K562 (cell line): ENCODE results near the gene E2F2. TPM values are rescaled to one million over a fixed set of nuclear protein-coding genes. Genes with fewer than 3 reads are reported as not detected.

Experiments used
- ATAC-seq: fragments of 200-7000 bp; cut with Tn5 transposase; 3 replicates; pipeline ENCODE4 v1.9.1; 2020; ENCODE audit warnings: moderate library complexity
- BruUV-seq: library from RNA; stranded (reverse); fragments of 400-500 nt; replicated peaks from 2 replicates; lab custom pipeline; 2021; lab: Mats Ljungman, UMichigan
- CTCF ChIA-PET: fragments of 300-600 bp; formaldehyde crosslinking; extraction: SDS; loops from one replicate; lab custom pipeline; 2021; ENCODE audit warnings: low intra/inter-chr PET ratio; lab: Yijun Ruan, JAX
- POLR2A ChIA-PET: fragments of 300-600, 350-650 bp; sonication (Branson Sonifier 250); formaldehyde crosslinking; extraction: SDS; loops from one replicate; lab custom pipeline; 2021; ENCODE audit warnings: antibody characterized with exemption, inconsistent platforms; lab: Yijun Ruan, JAX
- DNase-seq, 4 experiments: peaks; one replicate each; pipeline versions ENCODE4 v3.0.0 to v3.0.0-alpha.2; 2011 to 2018; ENCODE audit warnings: low spot score in 3 of 4, mixed read lengths in 3 of 4; ENCODE audit errors: extremely low read depth in 1 of 4
- FAIRE-seq: peaks from 2 replicates; lab custom pipeline; 2011; peaks lifted over from hg19 to GRCh38; lab: Jason Lieb, UNC
- H2AFZ ChIP-seq: 2 replicates; pipeline ENCODE4 v1.6.0; 2011; ENCODE audit warnings: low read depth, low read length, control low read depth, inconsistent platforms
- H3K27ac ChIP-seq: fragments of 200-600 bp; 3 replicates; pipeline ENCODE4 v1.8.0; 2011; ENCODE audit warnings: low read depth, mild to moderate bottlenecking, control low read depth, inconsistent platforms, low read length, moderate library complexity, mixed read lengths; ENCODE audit errors: extremely low read depth
- H3K27me3 ChIP-seq, 2 experiments: fragments of 300-600 bp in 1 of 2; 2 replicates in 1 of 2; 3 replicates in 1 of 2; pipeline versions ENCODE4 v1.6.0 to v1.8.0; 2011; ENCODE audit warnings: inconsistent platforms in 2 of 2, low read length in 2 of 2, mild to moderate bottlenecking in 1 of 2, mixed read lengths in 1 of 2, moderate library complexity in 1 of 2; ENCODE audit not compliant: control insufficient read depth in 2 of 2, insufficient read depth in 2 of 2
- H3K36me3 ChIP-seq: fragments of 300-600 bp; 3 replicates; pipeline ENCODE4 v1.8.0; 2011; ENCODE audit warnings: mild to moderate bottlenecking, low read length, inconsistent platforms; ENCODE audit not compliant: control insufficient read depth, insufficient read depth
- H3K4me1 ChIP-seq, 2 experiments: fragments of 200-600 bp in 1 of 2; replicated peaks in 1 of 2; 2 replicates in 1 of 2; 3 replicates in 1 of 2; pipeline versions ENCODE4 v1.5.1 to v1.8.0; 2011; ENCODE audit warnings: inconsistent platforms in 2 of 2, low read length in 2 of 2, mild to moderate bottlenecking in 1 of 2, mixed read lengths in 1 of 2, moderate library complexity in 1 of 2; ENCODE audit not compliant: control insufficient read depth in 2 of 2, insufficient read depth in 2 of 2
- H3K4me2 ChIP-seq: 2 replicates; pipeline ENCODE4 v1.6.1; 2011; ENCODE audit warnings: low read length, control low read depth, inconsistent platforms, mixed read lengths; ENCODE audit not compliant: insufficient read depth
- H3K4me3 ChIP-seq: fragments of 200-600 bp; sonication (generic), shearing (Covaris generic); 2 replicates; pipeline ENCODE4 v1.5.1; 2016; ENCODE audit warnings: control low read depth, inconsistent platforms
- H3K79me2 ChIP-seq: fragments of 200-600 bp; 3 replicates; pipeline ENCODE4 v1.8.0; 2011; ENCODE audit warnings: low read length, inconsistent platforms; ENCODE audit not compliant: control insufficient read depth, insufficient read depth
- H3K9ac ChIP-seq, 2 experiments: 2 replicates each; pipeline versions ENCODE4 v1.6.0 to v1.6.1; 2011; ENCODE audit warnings: low read depth in 2 of 2, low read length in 2 of 2, control low read depth in 1 of 2, inconsistent platforms in 1 of 2, mild to moderate bottlenecking in 1 of 2, mixed read lengths in 1 of 2; ENCODE audit not compliant: insufficient read depth in 1 of 2
- H3K9me1 ChIP-seq: one replicate; pipeline ENCODE4 v1.6.0; 2011; ENCODE audit warnings: inconsistent platforms, mild to moderate bottlenecking, low read length, moderate library complexity; ENCODE audit not compliant: control insufficient read depth, insufficient read depth
- H3K9me3 ChIP-seq: replicated peaks from 2 replicates; pipeline ENCODE4 v1.5.1; 2011; ENCODE audit warnings: low read depth, low read length, inconsistent platforms; ENCODE audit not compliant: control insufficient read depth, insufficient read depth
- H4K20me1 ChIP-seq: replicated peaks from 2 replicates; pipeline ENCODE4 v1.6.1; 2011; ENCODE audit warnings: low read length, inconsistent platforms, mixed read lengths; ENCODE audit not compliant: control insufficient read depth, insufficient read depth
- BHLHE40 ChIP-seq: IDR thresholded peaks from 2 replicates; pipeline ENCODE4 v1.6.1; 2011; ENCODE audit warnings: low read length, improper control_type of control experiment
- CBFA2T2 ChIP-seq: fragments of 450-650 bp; conservative IDR thresholded peaks from 2 replicates; pipeline ENCODE4 v1.6.1; 2017; ENCODE audit warnings: mild to moderate bottlenecking
- CCNT2 ChIP-seq: IDR thresholded peaks from 2 replicates; pipeline ENCODE4 v1.6.1; 2011; ENCODE audit warnings: borderline replicate concordance, low read depth, mild to moderate bottlenecking, moderate library complexity, mixed read lengths, low read length; ENCODE audit not compliant: insufficient read length; ENCODE audit errors: extremely low read depth
- E2F5 ChIP-seq: sonication (generic); formaldehyde crosslinking; IDR thresholded peaks from 2 replicates; pipeline ENCODE4 v1.8.0; 2022; ENCODE audit warnings: mild to moderate bottlenecking, missing genetic modification reagents
- JUN ChIP-seq, 2 experiments: sonication (generic) in 1 of 2; formaldehyde crosslinking in 1 of 2; IDR thresholded peaks; 2 replicates each; pipeline versions ENCODE4 v1.6.1 to v1.8.0; 2012 to 2022; ENCODE audit warnings: borderline replicate concordance in 2 of 2, mild to moderate bottlenecking in 2 of 2, improper control_type of control experiment in 1 of 2, low read depth in 1 of 2, low read length in 1 of 2, missing genetic modification reagents in 1 of 2
- MAFK ChIP-seq: IDR thresholded peaks from 2 replicates; pipeline ENCODE4 v1.6.1; 2011; ENCODE audit warnings: low read length, improper control_type of control experiment
- MCM3 ChIP-seq: fragments of 450-650 bp; IDR thresholded peaks from 2 replicates; pipeline ENCODE4 v1.6.1; 2016
- OTX1 ChIP-seq: fragments of 450-650 bp; formaldehyde crosslinking; IDR thresholded peaks from 2 replicates; pipeline ENCODE4 v1.4.0; 2022; ENCODE audit warnings: mild to moderate bottlenecking
- PHF20 ChIP-seq: fragments of 450-650 bp; IDR thresholded peaks from 2 replicates; pipeline ENCODE4 v1.6.1; 2018; ENCODE audit not compliant: partially characterized antibody
- TBP ChIP-seq: optimal IDR thresholded peaks from 2 replicates; pipeline ENCODE3; 2011; ENCODE audit warnings: low read depth, low read length, improper control_type of control experiment
- ZBED1 ChIP-seq: IDR thresholded peaks from 2 replicates; pipeline ENCODE4 v1.6.1; 2014
- ZFX ChIP-seq: sonication (generic); formaldehyde crosslinking; IDR thresholded peaks from 2 replicates; pipeline ENCODE4 v1.8.0; 2022; ENCODE audit warnings: mild to moderate bottlenecking, missing genetic modification reagents, moderate library complexity
- ZNF644 ChIP-seq: fragments of 200-800 bp; sonication (Bioruptor generic); IDR thresholded peaks from 2 replicates; pipeline ENCODE4 v1.6.1; 2016; ENCODE audit warnings: low read depth, missing genetic modification characterization, missing compliant biosample characterization
- ZNF830 ChIP-seq: fragments of 250-450 bp; sonication (Bioruptor Pico); IDR thresholded peaks from 2 replicates; pipeline ENCODE4 v1.5.0; 2021; ENCODE audit warnings: mild to moderate bottlenecking
- WGBS: fragments of 100-300 bp; shearing (Covaris generic); methylation state at CpG from one replicate; pipeline ENCODE4 v1.1.6; 2016; ENCODE audit warnings: low coverage, mixed read lengths; ENCODE audit not compliant: insufficient coverage; ENCODE audit errors: missing lambda C conversion rate; 5-methylcytosine and 5-hydroxymethylcytosine counted together
- in situ Hi-C: fragments of 300-500 bp; cut with MboI; formaldehyde crosslinking; loops from 4 replicates; pipeline ENCODE4 v1.15.0; 2018; ENCODE audit warnings: inconsistent platforms, mixed read lengths
- intact Hi-C: fragments of 100-400 bp; cut with micrococcal nuclease; formaldehyde crosslinking; loops from 2 replicates; pipeline ENCODE4 v1.14.2; 2022
- polyA plus RNA-seq, 8 experiments: library from polyadenylated mRNA; depleted of rRNA in 4 of 8; stranded (reverse) in 5 of 8; unstranded in 3 of 8; fragments of >200 nt; fragmentation: Nextera tagmentation in 2 of 8; fragmentation: Illumina TruSeq in 1 of 8; extraction: Ambion mirVana in 2 of 8; extraction: Trizol in 1 of 8; gene quantifications; 2 replicates each; pipeline versions ENCODE4 v1.2.1 to v1.2.3, GENCODE V29; 2011 to 2014; ENCODE audit warnings: inconsistent platforms in 1 of 8, missing spikeins in 1 of 8
- total RNA-seq, 7 experiments: library from RNA; depleted of rRNA in 6 of 7; stranded (reverse); fragments of >200 nt in 6 of 7; fragmentation: Illumina TruSeq in 2 of 7; extraction: Trizol in 2 of 7; gene quantifications; 2 replicates each; pipeline versions ENCODE4 v1.2.1 to v1.2.3, GENCODE V29; 2011 to 2021; ENCODE audit warnings: low replicate concordance in 1 of 7
- TF ChIP-seq, protein P1 (sequence below): fragments of 450-650 bp; IDR thresholded peaks from 2 replicates; pipeline ENCODE4 v1.6.1; 2016; ENCODE audit warnings: borderline replicate concordance

The E2F2 gene
- total and polyA plus RNA-seq, 9 of the 15 experiments (the other 6 are each of a cell fraction or from before 2014, with no cell fraction given): 3.1 to 25.3 (median 11.4) TPM

DNA sequence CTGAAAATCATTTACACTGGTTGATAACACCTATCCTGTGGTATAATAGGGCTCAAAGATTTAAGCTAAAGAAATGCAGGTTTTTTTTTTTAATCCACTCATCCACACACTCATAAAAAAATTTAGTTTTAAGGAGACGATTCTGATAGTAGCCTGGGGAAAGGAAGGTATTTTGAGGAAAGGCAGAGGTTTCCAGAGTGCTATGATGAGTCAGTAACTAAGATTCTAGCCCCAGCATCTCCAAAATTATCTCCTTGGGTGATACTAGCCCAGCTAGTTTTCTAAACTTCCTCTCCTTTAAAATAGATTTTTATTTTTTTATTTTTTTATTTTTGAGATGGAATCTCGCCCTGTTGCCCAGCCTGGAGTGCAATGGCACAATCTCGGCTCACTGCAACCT, 67.7 kb downstream of the E2F2 start:
- no TSS peak for BruUV-seq
- TF ChIP-seq BHLHE40 (no peak), ZNF830 (CRISPR knock-in tag) (no peak), MAFK (no peak), CCNT2 (no peak)
- H3K4me3 ChIP-seq: no peak overlapping the region
- no peaks in the 10 kb centered on the region for H3K79me2 ChIP-seq
- H3K9me3 ChIP-seq: no peaks in the 10 kb centered on the region
- H4K20me1 ChIP-seq: no peaks in the 10 kb centered on the region
- intact Hi-C loops (no loop called here), in situ Hi-C loops (no loop called here)
- ChIA-PET POLR2A (interaction anchor here (0.6 kb wide), 2 partner anchors 17 to 210 kb away, joined by 3 read pairs; no protein-coding TSS in a partner anchor), CTCF (no interaction called here)
- no peaks in the 10 kb centered on the region for H3K4me1 ChIP-seq
- no peaks in the 10 kb centered on the region for H3K36me3 ChIP-seq
- no peak for DNase-seq
- no peak for ATAC-seq
- H3K27ac ChIP-seq: no peak overlapping the region
- no peak overlapping the region for H3K9ac ChIP-seq
- 36% methylated on average over 3 of the region's 3 CpGs for WGBS
- no peak for FAIRE-seq
- no peaks in the 10 kb centered on the region for H3K9me1 ChIP-seq
- H3K4me2 ChIP-seq: no peak overlapping the region
- H2AFZ ChIP-seq: no peak overlapping the region
- no peaks in the 10 kb centered on the region for H3K27me3 ChIP-seq

- DNase-seq: no peak
- in situ Hi-C loops: no loop called here
- no TSS peak for BruUV-seq
- WGBS: 34% methylated on average over 2 of the region's 2 CpGs
- H3K4me3 ChIP-seq: no peak overlapping the region
- ChIA-PET CTCF (no interaction called here), POLR2A (interaction anchor here (0.6 kb wide), 1 partner anchor 210 kb away, joined by 3 read pairs; no protein-coding TSS in a partner anchor)
- no peak overlapping the region for H3K4me2 ChIP-seq
- no peak overlapping the region for H3K9ac ChIP-seq
- no peak overlapping the region for H2AFZ ChIP-seq
- H3K9me3 ChIP-seq: no peaks in the 10 kb centered on the region
- no peaks in the 10 kb centered on the region for H3K79me2 ChIP-seq
- ATAC-seq: no peak
- intact Hi-C loops: no loop called here
- FAIRE-seq: no peak
- no peak overlapping the region for H3K27ac ChIP-seq
- no peaks in the 10 kb centered on the region for H4K20me1 ChIP-seq
- H3K36me3 ChIP-seq: no peaks in the 10 kb centered on the region
- no peaks in the 10 kb centered on the region for H3K9me1 ChIP-seq
- H3K27me3 ChIP-seq: no peaks in the 10 kb centered on the region
- H3K4me1 ChIP-seq: no peaks in the 10 kb centered on the region
- TF ChIP-seq MCM3 (no peak), OTX1 (no peak), PHF20 (no peak), E2F5 (CRISPR knock-in tag) (no peak), TBP (no peak), BHLHE40 (no peak), CBFA2T2 (no peak), ZFX (no peak), ZNF644 (tag) (no peak), JUN (IDR thresholded peaks at IDR 0.05; ENCODE audit: borderline replicate concordance, low read depth, low read length) (no peak), JUN (CRISPR knock-in tag; IDR thresholded peaks at IDR 0.05; ENCODE audit: borderline replicate concordance) (no peak), ZBED1 (no peak)
- TF ChIP-seq, protein P1, sequence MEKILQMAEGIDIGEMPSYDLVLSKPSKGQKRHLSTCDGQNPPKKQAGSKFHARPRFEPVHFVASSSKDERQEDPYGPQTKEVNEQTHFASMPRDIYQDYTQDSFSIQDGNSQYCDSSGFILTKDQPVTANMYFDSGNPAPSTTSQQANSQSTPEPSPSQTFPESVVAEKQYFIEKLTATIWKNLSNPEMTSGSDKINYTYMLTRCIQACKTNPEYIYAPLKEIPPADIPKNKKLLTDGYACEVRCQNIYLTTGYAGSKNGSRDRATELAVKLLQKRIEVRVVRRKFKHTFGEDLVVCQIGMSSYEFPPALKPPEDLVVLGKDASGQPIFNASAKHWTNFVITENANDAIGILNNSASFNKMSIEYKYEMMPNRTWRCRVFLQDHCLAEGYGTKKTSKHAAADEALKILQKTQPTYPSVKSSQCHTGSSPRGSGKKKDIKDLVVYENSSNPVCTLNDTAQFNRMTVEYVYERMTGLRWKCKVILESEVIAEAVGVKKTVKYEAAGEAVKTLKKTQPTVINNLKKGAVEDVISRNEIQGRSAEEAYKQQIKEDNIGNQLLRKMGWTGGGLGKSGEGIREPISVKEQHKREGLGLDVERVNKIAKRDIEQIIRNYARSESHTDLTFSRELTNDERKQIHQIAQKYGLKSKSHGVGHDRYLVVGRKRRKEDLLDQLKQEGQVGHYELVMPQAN: no peak
These were observed 68.3 kb downstream of the E2F2 start for GRCh38 chr1:23462766-23463165.
